ENCODE measurements around the gene DEFB123.

GRCh38 chr20:31475472-31476293, 35.3 kb downstream of the DEFB123 start:
- TF ChIP-seq POLR2AphosphoS5 (IDR thresholded peaks at IDR 0.05), result no peak
- TF ChIP-seq CTCF (IDR thresholded peaks at IDR 0.05), result no peak
- no peak for TF ChIP-seq POLR2A (IDR thresholded peaks at IDR 0.05)
